Measurements from ENCODE around the gene MFSD6.

Gene MFSD6

DNA sequence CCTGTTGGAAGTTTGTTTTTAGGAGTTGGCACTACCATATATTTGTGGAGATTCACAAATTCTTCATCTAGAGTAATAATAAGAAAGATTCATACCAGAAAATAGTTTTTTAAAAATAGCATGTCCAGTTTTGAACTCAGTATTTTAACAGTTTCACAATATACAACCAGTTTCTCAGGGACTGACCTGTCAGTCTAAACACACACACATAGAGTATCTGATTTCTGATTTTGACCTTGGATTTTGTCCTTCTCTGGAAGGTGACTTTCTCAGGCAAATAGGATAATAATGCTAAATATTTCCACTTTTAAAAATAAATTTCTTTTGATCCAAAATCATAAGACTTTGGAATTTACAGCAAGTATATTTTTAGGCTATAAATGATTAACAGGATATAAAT, 32.0 kb downstream of the MFSD6 start:
- no peak for DNase-seq (ENCODE audit: low spot score)

DNA sequence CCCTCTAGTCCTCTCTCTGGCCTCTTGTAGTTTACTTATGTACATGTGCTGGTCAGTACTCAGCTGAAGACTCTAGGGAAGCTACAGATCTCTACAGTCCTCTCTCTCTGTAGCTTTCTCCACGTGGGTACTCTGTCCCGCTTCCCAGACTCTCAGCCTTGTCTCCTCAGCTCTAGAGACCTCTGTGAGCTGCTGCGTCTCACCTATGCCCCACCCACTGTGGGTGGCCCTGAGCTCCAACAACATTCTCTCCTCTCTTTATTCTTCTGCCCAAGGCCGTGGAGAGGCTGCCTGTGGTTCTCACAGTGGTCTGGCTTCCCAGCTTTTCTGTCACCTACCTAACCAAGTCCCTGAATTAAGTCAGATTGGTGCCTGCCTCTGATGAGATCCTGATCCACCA, 33.4 kb downstream of the MFSD6 start:
- no peak for DNase-seq (ENCODE audit: low spot score)

GRCh38 chr2:190443055-190443454, 34.9 kb downstream of the MFSD6 start:
- DNase-seq (ENCODE audit: low spot score), result no peak

GRCh38 chr2:190443778-190444481, 35.8 kb downstream of the MFSD6 start:
- DNase-seq (ENCODE audit: low spot score), result no peak

- DNase-seq (ENCODE audit: low spot score), result no peak
Measured at GRCh38 chr2:190444976-190445375, 36.8 kb downstream of the MFSD6 start.

DNA sequence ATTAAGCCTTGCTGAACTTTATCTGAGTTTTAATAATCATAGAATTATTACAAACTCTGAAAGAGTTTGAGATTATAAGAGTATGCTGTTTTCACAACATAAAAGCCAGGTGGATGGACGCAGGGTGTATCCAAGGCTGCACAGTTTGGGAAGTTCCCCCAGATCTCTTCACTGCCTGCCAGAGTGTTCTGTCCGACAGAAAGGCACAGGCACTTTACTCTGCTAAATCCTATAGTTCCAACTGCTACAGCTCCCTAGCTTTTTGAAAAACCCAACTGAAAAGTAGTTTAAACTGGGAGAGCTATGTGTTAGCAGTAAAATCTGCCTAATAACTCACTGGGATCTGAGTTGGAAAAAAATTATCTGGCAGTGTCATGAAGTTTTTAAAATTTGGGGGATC, 38.0 kb downstream of the MFSD6 start:
- DNase-seq (ENCODE audit: low spot score), result no peak

DNA sequence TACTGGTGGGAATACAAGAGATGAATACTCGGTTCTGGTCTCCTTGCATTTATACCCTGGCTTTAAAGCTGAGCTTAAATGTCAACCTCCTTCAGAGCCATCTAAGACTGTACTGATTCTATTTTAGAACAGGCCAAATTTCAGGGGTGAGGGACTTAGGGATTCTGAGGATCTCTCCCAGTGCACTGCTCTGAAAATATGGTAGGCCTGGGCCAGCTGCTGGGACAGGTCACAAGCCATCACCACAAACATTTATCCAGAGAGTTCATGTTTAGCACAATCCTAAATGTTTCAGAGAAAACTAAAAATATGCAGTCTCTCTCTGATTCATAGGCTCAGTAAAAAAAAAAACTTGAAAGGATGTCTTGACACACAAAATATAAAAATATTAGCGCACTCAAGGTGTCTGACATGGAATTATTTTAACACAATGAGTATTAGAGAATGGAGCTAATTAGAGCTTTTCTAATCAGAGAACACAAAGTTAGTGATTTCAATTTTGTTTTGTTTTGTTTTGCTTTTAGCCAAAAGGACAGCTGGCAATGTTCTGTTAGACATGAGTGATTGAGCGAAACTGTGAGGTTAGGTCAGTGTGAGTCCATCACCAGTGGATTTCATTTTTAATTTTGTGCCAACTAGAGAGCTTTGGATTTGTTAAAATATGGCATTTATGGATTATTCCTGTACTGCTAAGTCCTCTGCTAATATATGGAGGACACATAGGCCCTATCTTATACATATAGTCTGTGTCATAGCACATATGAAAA, 38.8 kb downstream of the MFSD6 start:
- DNase-seq (ENCODE audit: low spot score), result peak; percentile 23

DNA sequence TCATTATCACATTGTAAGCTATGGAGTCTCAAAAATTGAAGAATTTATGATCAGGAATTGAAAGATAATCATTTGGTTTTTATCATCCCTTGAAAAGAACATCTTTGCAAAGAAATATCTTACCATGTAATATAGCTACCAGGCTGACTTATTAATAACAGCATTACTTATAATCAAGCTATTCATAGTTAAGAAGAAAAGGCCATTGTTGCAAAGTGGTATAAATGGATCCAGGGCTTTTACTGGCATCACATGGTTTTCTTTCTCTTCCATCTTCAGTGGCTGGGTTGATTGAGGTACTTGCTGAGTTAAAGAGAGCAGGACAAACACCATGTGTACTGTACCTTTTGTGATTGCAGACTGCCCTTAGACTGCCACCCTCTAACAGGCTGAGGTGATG, 39.6 kb downstream of the MFSD6 start:
- no peak for DNase-seq (ENCODE audit: low spot score)

- DNase-seq (ENCODE audit: low spot score), result no peak
Measured at GRCh38 chr2:190449925-190450324, 41.8 kb downstream of the MFSD6 start.

DNA sequence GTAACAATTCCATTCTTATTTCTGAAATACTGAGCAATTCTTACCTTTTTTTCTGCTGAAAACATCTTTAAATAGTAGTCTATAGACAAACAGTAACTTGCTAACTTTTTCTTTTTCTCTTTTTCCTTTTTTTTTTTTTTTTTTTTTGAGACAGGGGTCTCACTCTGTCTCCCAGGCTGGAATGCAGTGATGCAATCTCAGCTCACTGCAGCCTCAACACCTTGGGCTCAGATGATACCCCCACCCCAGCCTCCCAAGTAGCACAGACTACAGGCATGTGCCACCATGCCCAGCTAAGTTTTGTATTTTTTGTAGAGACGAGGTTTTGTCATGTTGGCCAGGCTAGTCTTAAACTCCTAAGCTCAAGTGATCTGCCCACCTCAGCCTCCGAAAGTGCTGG, 42.2 kb downstream of the MFSD6 start:
- no peak for DNase-seq (ENCODE audit: low spot score)

GRCh38 chr2:190451561-190452176, 43.5 kb downstream of the MFSD6 start:
- DNase-seq (ENCODE audit: low spot score), result peak; percentile 34

DNA sequence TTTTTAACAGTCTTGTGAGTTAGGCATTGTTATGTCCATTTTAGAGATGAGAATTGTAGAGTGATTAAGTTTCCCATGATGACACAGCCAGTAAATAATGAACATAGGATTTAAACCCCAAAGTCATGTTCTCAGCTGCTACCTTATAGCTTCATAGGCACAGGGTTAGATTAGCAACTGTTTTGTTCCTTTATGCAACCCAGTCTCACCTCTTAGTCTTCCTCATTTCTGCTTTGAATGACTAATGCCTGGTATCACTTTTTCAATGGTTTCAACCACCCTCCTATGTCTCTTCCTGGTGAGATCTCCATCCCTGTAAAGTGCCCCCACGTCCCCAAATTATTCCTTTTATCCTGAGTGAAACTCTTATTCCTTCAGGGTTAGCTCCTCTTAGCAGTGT, 44.3 kb downstream of the MFSD6 start:
- no peak for DNase-seq (ENCODE audit: low spot score)

- DNase-seq (ENCODE audit: low spot score), result no peak
Measured at GRCh38 chr2:190454795-190455194, 46.6 kb downstream of the MFSD6 start.

DNA sequence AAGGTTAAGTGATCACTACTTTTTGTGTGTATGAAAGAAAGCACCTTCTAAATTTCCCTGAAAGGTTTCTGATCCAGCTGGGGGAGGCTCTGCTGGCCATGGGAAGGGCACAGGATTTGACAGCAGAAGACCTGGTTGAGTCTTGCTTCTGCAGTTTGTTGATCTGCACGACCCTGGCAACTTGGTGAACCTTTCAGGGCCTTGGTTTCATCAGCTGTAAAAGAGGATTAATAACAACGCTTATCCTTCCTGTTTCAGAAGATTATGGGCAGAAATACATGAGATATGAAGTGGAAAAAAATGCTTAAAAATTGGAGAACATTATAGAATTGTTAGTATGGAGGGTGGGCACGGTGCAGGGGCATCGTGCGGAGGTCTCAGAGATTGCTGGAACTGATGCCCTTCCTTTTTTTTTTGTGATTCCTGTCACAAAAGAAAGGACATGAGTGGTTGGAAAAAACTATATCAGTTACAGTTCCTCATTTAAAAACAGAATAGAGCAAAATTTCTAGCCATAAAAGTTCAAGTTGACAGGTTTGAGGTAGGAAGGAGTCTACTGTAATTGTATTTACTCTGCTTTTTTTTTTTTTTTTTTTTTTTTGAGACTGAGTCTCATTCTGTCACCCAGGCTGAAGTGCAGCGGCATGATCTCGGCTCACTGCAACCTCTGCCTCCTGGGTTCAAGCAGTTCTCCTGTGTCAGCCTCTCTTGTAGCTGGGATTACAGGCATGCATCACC, 47.4 kb downstream of the MFSD6 start:
- no peak for DNase-seq (ENCODE audit: low spot score)

DNA sequence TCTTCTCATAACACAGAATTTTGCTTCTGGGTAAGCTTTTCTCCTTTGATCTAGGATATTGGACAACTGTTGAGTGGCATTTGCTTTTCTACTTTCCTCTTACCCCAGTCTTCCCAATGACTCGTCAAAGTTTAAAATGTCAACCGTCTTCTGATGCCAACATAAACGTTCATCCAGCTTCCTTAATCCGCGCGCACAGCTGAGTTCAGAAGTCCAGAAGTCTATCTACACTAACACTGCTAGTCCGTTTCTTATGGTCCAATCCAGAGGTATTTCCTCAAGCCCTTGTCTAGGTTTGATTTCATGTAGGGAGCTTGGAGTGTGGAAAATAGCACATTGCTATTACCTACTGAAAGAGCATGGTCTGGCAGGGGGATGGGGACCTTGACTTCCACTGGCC, 48.7 kb downstream of the MFSD6 start:
- DNase-seq (ENCODE audit: low spot score), result no peak

DNA sequence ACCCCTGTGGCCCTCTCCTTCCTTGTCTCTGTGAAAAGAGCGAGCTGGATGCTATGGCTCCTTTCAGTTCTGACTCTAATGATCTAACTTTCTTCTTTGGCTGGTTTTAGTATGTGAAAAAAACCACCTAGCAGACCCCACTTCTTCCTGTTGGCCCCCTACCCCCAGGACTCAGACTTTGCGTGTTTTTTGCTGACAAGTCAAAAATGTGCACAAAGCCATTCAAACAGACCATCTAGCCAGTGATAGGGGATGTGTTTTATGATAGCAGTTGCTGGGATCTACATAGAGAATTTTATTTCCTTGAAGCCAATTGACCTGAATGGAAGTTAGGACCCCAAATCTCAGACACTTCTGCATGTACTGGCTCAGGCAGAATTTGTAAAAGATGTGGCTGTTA, 49.1 kb downstream of the MFSD6 start:
- DNase-seq (ENCODE audit: low spot score), result no peak

- no peak for DNase-seq (ENCODE audit: low spot score)
Measured at GRCh38 chr2:190458352-190459107, 50.4 kb downstream of the MFSD6 start.

- no peak for DNase-seq (ENCODE audit: low spot score)
Measured at GRCh38 chr2:190459881-190460280, 51.7 kb downstream of the MFSD6 start.

- no peak for DNase-seq (ENCODE audit: low spot score)
Measured at GRCh38 chr2:190460487-190460886, 52.3 kb downstream of the MFSD6 start.

- no peak for DNase-seq (ENCODE audit: low spot score)
Measured at GRCh38 chr2:190462181-190462580, 54.0 kb downstream of the MFSD6 start.

GRCh38 chr2:190462611-190463010, 54.5 kb downstream of the MFSD6 start:
- DNase-seq (ENCODE audit: low spot score), result no peak

DNA sequence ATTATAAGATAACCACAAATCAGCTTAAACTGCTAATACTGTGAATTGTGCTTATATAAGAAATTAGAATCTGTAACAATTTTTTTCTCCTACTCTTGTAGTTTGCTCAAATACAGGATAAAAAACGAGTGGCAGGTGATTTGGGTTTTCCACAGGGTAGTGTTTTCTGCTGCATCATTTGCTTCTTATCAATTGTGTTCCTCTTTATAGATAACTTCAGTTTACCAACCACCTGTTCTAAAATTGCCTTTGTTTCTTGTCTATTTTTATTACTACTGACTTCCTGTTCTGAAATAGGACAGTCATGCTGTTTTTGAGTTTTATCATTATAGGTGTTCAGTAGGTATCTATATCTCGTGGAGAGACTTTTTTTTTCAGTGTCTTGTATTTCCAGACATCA, 56.9 kb downstream of the MFSD6 start:
- no peak for DNase-seq (ENCODE audit: low spot score)

Measured in AG20443 (cell line).